Measurements from ENCODE around the gene UQCRH. TPM values are rescaled to one million over a fixed set of nuclear protein-coding genes. Genes with fewer than 3 reads are reported as not detected.

UQCRH gene
- total and polyA plus RNA-seq, 2 experiments from 2014 or later = 597 to 698 TPM

DNA sequence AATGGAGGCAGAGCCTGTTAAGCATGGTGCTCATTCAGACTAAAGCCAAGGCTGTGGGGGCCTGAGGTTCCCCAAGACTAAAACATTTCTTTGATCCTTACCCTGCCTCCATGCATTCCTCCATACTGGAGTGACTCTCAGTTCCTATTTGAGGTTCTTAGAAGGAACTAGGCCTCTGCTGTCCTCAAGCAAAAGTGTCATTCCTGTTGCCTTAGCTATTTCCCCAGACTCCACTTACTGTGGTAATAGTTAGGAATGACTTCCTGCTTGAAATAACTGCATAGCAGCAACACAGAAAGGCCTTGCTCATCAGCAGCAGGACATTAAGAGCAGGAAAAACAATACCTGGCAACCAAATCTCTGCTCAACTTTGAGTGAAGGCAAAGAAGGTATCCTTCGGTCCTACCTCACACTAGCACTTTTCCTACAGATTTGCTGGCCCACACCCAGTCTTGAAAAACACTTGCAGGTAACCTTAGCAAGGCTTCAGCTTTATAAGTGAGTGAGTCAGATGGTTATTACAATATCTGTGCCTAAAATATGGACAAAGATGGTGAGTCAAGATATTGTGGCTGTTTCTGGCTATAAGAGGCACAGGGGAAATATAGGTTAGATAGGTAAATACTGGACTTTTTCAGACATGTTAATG is 14.9 kb upstream of the UQCRH start:
- peaks cover 25% of the 10 kb centered on the region for H3K4me1 ChIP-seq (ENCODE audit: low read depth)
- no peaks in the 10 kb centered on the region for H3K27me3 ChIP-seq
- no peaks in the 10 kb centered on the region for H3K9me3 ChIP-seq (ENCODE audit: low read depth)
- peaks cover 22% of the 10 kb centered on the region for H3K36me3 ChIP-seq
- H3K27ac ChIP-seq = peak overlapping the region; percentile 39
- no peak overlapping the region for H3K4me3 ChIP-seq
- TF ChIP-seq, protein P1, sequence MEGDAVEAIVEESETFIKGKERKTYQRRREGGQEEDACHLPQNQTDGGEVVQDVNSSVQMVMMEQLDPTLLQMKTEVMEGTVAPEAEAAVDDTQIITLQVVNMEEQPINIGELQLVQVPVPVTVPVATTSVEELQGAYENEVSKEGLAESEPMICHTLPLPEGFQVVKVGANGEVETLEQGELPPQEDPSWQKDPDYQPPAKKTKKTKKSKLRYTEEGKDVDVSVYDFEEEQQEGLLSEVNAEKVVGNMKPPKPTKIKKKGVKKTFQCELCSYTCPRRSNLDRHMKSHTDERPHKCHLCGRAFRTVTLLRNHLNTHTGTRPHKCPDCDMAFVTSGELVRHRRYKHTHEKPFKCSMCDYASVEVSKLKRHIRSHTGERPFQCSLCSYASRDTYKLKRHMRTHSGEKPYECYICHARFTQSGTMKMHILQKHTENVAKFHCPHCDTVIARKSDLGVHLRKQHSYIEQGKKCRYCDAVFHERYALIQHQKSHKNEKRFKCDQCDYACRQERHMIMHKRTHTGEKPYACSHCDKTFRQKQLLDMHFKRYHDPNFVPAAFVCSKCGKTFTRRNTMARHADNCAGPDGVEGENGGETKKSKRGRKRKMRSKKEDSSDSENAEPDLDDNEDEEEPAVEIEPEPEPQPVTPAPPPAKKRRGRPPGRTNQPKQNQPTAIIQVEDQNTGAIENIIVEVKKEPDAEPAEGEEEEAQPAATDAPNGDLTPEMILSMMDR (IDR thresholded peaks at IDR 0.05; ENCODE audit: low read depth, low read length) = no peak
- peak in 1 of 2 donors; percentile 39 for DNase-seq (ENCODE audit: low read depth in 1 of 2, low spot score in 1 of 2)

DNA sequence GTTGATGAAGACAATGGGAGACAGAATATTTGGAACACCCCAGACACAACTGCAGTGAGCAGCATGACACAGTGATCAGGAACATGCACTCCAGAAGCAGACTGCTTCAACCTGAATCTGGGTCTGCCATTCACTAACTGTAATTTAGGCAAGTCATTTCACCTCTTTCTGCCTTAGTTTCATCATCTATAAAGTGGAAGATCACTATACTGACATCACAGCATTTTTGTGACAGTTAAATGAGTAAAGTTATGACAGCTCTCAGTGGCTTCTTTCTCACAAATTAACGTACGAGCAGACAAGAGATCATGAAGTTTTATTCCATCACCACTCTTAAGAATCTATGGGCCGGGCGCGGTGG is 14.4 kb upstream of the UQCRH start:
- H3K9me3 ChIP-seq (ENCODE audit: low read depth) = no peaks in the 10 kb centered on the region
- H3K27ac ChIP-seq = peak overlapping the region; percentile 39
- TF ChIP-seq, protein P1 (IDR thresholded peaks at IDR 0.05; ENCODE audit: low read depth, low read length) = no peak
- peaks cover 22% of the 10 kb centered on the region for H3K36me3 ChIP-seq
- no peak overlapping the region for H3K4me3 ChIP-seq
- peaks cover 20% of the 10 kb centered on the region for H3K4me1 ChIP-seq (ENCODE audit: low read depth)
- no peak for DNase-seq (ENCODE audit: low read depth in 1 of 2, low spot score in 1 of 2)
- H3K27me3 ChIP-seq = no peaks in the 10 kb centered on the region

DNA sequence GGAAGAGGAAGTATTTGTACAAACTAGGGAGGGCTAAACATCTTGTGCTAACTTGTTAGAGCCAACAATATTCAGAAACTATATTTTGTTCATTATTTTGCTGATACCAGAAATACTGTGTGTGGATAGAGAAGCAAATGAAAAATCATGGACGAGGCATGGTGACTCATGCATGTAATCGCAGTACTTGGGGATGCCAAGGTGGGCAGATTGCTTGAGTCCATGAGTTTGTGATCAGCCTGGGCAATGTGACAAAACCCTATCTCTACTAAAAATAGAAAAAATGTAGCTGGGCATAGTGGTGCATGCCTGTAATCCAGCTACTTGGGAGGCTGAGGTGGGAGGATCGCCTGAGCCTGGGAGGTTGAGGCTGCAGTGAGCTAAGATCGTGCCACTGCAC is 13.5 kb upstream of the UQCRH start:
- DNase-seq (ENCODE audit: low read depth in 1 of 2, low spot score in 1 of 2) = no peak
- no peaks in the 10 kb centered on the region for H3K9me3 ChIP-seq (ENCODE audit: low read depth)
- H3K27ac ChIP-seq = no peak overlapping the region
- TF ChIP-seq, protein P1 (IDR thresholded peaks at IDR 0.05; ENCODE audit: low read depth, low read length) = no peak
- no peaks in the 10 kb centered on the region for H3K27me3 ChIP-seq
- peaks cover 13% of the 10 kb centered on the region for H3K4me1 ChIP-seq (ENCODE audit: low read depth)
- peaks cover 26% of the 10 kb centered on the region for H3K36me3 ChIP-seq
- no peak overlapping the region for H3K4me3 ChIP-seq

GRCh38 chr1:46295306-46295705 is 8.2 kb upstream of the UQCRH start:
- Histone ChIP-seq H3K4me3 (no peak overlapping the region), H3K27me3 (no peaks in the 10 kb centered on the region), H3K27ac (no peak overlapping the region), H3K36me3 (peaks cover 44% of the 10 kb centered on the region), H3K9me3 (ENCODE audit: low read depth) (no peaks in the 10 kb centered on the region), H3K4me1 (ENCODE audit: low read depth) (peaks cover 20% of the 10 kb centered on the region)
- TF ChIP-seq, protein P1 (IDR thresholded peaks at IDR 0.05; ENCODE audit: low read depth, low read length) = no peak
- DNase-seq (ENCODE audit: low read depth in 1 of 2, low spot score in 1 of 2) = no peak

GRCh38 chr1:46298387-46298786 is 5.1 kb upstream of the UQCRH start:
- Histone ChIP-seq H3K36me3 (peaks cover 37% of the 10 kb centered on the region), H3K27me3 (no peaks in the 10 kb centered on the region), H3K4me3 (no peak overlapping the region), H3K9me3 (ENCODE audit: low read depth) (no peaks in the 10 kb centered on the region), H3K27ac (peak overlapping the region; percentile 34), H3K4me1 (ENCODE audit: low read depth) (peaks cover 30% of the 10 kb centered on the region)
- no peak for DNase-seq (ENCODE audit: low read depth in 1 of 2, low spot score in 1 of 2)
- TF ChIP-seq, protein P1 (IDR thresholded peaks at IDR 0.05; ENCODE audit: low read depth, low read length) = no peak

All from cardiac muscle cell (in vitro differentiated cells and primary cell).